Spinal cord (tissue), 10 donors: ENCODE measurements around the gene GRM8. TPM values are rescaled to one million over a fixed set of nuclear protein-coding genes. Genes with fewer than 3 reads are reported as not detected.

ENCODE experiments used
- DNase-seq, 6 donors: peaks; one replicate each; pipeline versions ENCODE4 v3.0.0 to v3.0.0-alpha.2; 2013 to 2015; ENCODE audit warnings: low spot score in 6 of 6, low read depth in 4 of 6
- H3K27ac ChIP-seq: one replicate; pipeline ENCODE4 v1.5.1; 2013; ENCODE audit warnings: low read depth, low read length, control low read depth
- H3K27me3 ChIP-seq: one replicate; pipeline ENCODE4 v1.6.1; 2013; ENCODE audit warnings: low read length; ENCODE audit not compliant: control insufficient read depth, insufficient read depth
- H3K36me3 ChIP-seq: one replicate; pipeline ENCODE4 v1.6.1; 2013; ENCODE audit warnings: low read length; ENCODE audit not compliant: control insufficient read depth, insufficient read depth
- H3K4me1 ChIP-seq: one replicate; pipeline ENCODE4 v1.6.1; 2013; ENCODE audit warnings: low read length; ENCODE audit not compliant: control insufficient read depth, insufficient read depth
- H3K4me3 ChIP-seq: one replicate; pipeline ENCODE4 v1.5.1; 2013; ENCODE audit warnings: low read depth, low read length, control low read depth
- H3K9me3 ChIP-seq: one replicate; pipeline ENCODE4 v1.6.1; 2013; ENCODE audit warnings: low read length; ENCODE audit not compliant: control insufficient read depth, insufficient read depth
- WGBS: methylation state at CpG from one replicate; pipeline ENCODE4 v1.1.5; 2013; ENCODE audit warnings: missing lambda C conversion rate; ENCODE audit not compliant: insufficient coverage; 5-methylcytosine and 5-hydroxymethylcytosine counted together
- polyA plus RNA-seq, 2 donors: library from polyadenylated mRNA; unstranded; fragments of 120-200 nt; gene quantifications; one replicate each; pipeline ENCODE4 v1.2.1, GENCODE V29; 2013; ENCODE audit not compliant: insufficient read length in 2 of 2
- total RNA-seq, 2 donors: library from RNA; depleted of rRNA in 1 of 2; stranded (reverse); fragments of 120-200 nt in 1 of 2; fragments of >200 nt in 1 of 2; gene quantifications; one replicate each; pipeline versions ENCODE4 v1.2.3 to v1.2.4, GENCODE V29; 2013 to 2014
- donor health status: healthy.

The GRM8 gene
- total and polyA plus RNA-seq, 4 donors, result 15.6 to 26.1 (median 20.7) TPM

DNA sequence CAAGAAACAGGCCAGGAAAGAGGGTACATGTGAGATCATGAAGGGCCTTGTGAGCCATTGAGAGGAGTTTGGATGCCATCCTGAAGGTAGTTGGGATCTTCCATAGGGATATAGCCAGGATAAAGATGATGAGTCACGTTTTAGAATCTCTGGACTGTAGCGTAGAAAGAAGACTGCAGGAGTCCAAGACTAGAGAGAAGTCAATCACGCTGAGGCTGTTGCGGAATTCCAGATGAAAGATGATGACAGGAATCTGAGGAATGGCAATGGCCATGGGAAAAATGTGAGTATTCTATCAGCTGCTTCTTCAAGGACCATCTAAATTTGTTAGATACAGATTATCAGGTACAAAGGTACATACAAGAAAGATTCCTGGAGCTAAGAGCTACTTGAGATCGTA is 711.3 kb downstream of the GRM8 start:
- H3K4me3 ChIP-seq, result no peak overlapping the region
- no peak for DNase-seq
- 91% methylated on average over 4 of the region's 5 CpGs for WGBS

DNA sequence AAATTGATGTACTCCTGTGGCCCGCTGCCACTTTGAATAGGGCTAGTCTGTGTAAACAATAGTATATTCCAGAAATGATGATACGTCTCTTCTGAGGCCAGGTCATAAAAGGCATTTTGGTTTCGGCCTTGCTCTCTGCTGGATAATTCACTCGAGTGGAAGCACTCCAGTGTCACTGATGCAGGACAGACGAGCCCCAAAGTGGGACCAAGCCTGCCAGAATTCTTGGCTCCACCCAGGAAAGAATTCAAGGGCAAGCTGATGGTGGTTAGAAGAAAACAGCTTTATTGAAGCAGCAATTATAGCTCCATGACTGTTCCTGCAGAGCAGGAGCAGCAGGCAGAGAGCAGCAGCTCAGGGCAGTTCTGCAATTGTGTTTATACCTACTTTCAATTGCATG is 717.6 kb downstream of the GRM8 start:
- Histone ChIP-seq H3K27ac (no peak overlapping the region), H3K4me3 (no peak overlapping the region), H3K9me3 (no peaks in the 10 kb centered on the region), H3K4me1 (no peaks in the 10 kb centered on the region), H3K27me3 (no peaks in the 10 kb centered on the region), H3K36me3 (no peaks in the 10 kb centered on the region)
- 69% methylated on average over 4 of the region's 5 CpGs for WGBS
- peak in 1 of 6 donors; percentile 47 for DNase-seq

More for the DNA sequence above, 711.3 kb downstream of the GRM8 start:
- no peak overlapping the region for H3K27ac ChIP-seq
- H3K9me3 ChIP-seq, result no peaks in the 10 kb centered on the region
- no peaks in the 10 kb centered on the region for H3K36me3 ChIP-seq
- H3K4me1 ChIP-seq, result no peaks in the 10 kb centered on the region
- no peaks in the 10 kb centered on the region for H3K27me3 ChIP-seq

DNA sequence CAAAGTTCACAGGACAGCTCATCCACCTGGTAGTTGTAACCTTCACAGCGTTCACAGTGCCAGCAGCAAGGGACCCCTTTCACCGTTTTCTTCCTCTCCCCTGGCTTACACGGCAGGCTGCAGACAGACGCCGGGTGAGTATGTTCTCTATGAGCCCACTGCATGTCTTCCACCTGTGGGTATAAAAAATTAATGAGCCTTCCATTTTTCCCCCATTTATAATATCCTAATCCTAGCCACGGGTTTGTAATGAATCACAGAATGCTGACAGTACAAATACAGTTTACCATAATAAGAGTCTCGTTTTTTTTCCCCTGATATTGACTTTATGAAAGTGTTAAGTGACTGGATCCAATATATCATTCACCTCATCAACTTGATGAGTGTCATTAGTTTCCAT is 719.0 kb downstream of the GRM8 start:
- H3K4me3 ChIP-seq, result no peak overlapping the region
- H3K9me3 ChIP-seq, result no peaks in the 10 kb centered on the region
- no peak overlapping the region for H3K27ac ChIP-seq
- no peaks in the 10 kb centered on the region for H3K27me3 ChIP-seq
- H3K36me3 ChIP-seq, result no peaks in the 10 kb centered on the region
- no peaks in the 10 kb centered on the region for H3K4me1 ChIP-seq
- 84% methylated on average over 5 of the region's 7 CpGs for WGBS
- DNase-seq, result peak in 1 of 6 donors; percentile 6

DNA sequence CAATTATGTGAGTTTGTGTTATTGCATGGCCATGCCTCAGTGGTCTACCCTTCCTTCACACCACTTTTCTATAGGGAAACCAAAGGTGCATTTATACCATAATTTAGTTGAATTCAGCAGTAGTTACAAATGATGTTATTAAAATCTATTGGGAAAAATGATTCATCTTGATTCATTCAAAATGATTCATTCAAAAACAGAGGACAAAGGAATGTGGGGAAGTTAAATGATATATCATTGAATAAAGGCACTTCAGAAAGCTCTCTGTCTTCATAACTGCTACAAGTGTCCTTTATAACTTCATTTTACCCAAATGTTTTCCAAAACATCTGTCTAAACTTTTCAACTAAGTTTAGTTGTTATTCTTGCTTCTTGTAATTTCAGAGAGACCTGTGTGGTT is 722.9 kb downstream of the GRM8 start:
- Histone ChIP-seq H3K4me3 (no peak overlapping the region), H3K27me3 (no peaks in the 10 kb centered on the region), H3K27ac (no peak overlapping the region), H3K4me1 (no peaks in the 10 kb centered on the region), H3K36me3 (no peaks in the 10 kb centered on the region), H3K9me3 (no peaks in the 10 kb centered on the region)
- DNase-seq, result no peak

DNA sequence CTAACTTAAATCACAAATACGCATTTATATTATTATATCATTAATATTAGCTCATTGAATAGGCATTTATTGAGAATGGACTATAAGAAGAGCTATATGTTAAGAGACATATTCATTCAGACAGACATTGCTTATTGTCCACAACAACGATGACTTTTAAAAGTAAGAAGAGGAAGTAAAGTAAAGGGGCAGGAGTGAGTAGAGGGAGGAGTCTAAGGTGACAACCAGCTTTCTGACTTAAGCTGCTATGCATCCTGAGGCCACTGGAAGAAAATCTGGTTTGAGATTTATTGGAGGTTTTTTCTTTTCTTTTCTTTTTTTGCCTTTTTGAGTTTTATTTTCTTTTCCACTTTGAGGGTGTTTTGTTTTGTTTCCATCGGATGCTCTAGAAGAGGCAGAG is 723.5 kb downstream of the GRM8 start:
- no peak for DNase-seq
- Histone ChIP-seq H3K4me1 (no peaks in the 10 kb centered on the region), H3K36me3 (no peaks in the 10 kb centered on the region), H3K9me3 (no peaks in the 10 kb centered on the region), H3K27ac (no peak overlapping the region), H3K4me3 (no peak overlapping the region), H3K27me3 (no peaks in the 10 kb centered on the region)
- no CpG with 5 or more reads among the region's 3 CpGs for WGBS

DNA sequence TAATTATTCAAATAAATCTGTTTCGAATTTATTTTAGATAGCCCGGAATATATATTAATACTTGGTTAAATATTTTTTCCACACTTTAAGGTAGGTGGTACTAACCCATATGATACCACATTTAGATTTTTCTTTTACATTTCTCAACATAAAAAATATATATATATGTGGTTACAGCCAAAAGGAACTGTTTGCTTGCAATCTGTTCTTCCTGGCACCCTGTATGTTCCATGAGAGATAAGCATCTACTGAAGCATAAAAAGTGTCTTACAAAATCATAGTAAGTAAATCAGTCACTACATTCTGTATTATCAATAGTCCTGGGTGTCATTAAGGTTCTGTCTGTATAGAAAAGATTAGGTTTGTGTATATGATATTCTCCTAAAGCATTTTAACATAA is 726.8 kb downstream of the GRM8 start:
- DNase-seq, result peak in 1 of 6 donors; percentile 79
- no CpG with 5 or more reads among the region's 2 CpGs for WGBS
- no peaks in the 10 kb centered on the region for H3K4me1 ChIP-seq
- no peaks in the 10 kb centered on the region for H3K27me3 ChIP-seq
- H3K27ac ChIP-seq, result no peak overlapping the region
- H3K9me3 ChIP-seq, result no peaks in the 10 kb centered on the region
- H3K4me3 ChIP-seq, result no peak overlapping the region
- H3K36me3 ChIP-seq, result no peaks in the 10 kb centered on the region

DNA sequence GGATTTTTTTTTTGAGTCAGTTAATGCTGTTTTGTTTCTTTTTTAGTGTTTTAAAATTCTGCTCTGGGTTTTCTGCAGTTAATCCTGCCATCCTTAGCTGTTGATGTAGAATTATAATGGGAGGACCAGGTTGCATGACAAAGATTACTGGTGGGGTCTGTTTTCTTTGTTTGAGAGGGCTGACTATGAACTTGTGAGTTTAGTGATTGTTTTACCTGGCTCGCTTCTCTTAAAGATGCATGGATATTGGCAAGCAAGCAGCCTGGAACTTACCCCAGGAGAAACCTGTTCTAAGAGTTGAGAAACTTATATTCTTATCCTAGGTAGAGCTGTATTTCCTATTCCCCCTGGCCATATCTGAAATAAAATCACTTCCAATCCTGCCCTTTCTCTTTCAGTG is 727.8 kb downstream of the GRM8 start:
- DNase-seq, result no peak
- no peaks in the 10 kb centered on the region for H3K4me1 ChIP-seq
- H3K36me3 ChIP-seq, result no peaks in the 10 kb centered on the region
- no CpG with 5 or more reads among the region's 1 CpG for WGBS
- no peaks in the 10 kb centered on the region for H3K27me3 ChIP-seq
- no peak overlapping the region for H3K27ac ChIP-seq
- no peaks in the 10 kb centered on the region for H3K9me3 ChIP-seq
- no peak overlapping the region for H3K4me3 ChIP-seq

DNA sequence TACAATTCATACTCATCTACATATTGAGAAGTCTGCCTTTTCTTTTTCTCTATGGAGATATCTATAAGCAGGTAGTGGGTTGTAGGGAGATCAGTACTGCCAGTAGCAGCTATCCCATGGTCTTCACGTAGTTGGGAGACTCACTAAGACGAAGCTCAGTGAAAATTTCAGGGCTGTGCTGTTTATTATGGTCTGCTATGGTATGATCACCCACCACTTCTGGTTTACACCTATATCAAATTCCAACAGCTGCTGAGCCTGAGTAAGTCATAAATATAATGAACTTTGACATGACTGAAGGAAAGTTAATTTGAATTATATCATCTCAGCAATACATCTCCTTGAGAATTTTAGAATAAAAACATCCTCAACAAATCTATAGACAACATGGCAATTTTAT is 741.7 kb downstream of the GRM8 start:
- H3K27ac ChIP-seq, result no peak overlapping the region
- no CpG with 5 or more reads among the region's 2 CpGs for WGBS
- H3K9me3 ChIP-seq, result no peaks in the 10 kb centered on the region
- H3K4me1 ChIP-seq, result no peaks in the 10 kb centered on the region
- H3K36me3 ChIP-seq, result no peaks in the 10 kb centered on the region
- H3K4me3 ChIP-seq, result no peak overlapping the region
- no peak for DNase-seq
- H3K27me3 ChIP-seq, result no peaks in the 10 kb centered on the region

DNA sequence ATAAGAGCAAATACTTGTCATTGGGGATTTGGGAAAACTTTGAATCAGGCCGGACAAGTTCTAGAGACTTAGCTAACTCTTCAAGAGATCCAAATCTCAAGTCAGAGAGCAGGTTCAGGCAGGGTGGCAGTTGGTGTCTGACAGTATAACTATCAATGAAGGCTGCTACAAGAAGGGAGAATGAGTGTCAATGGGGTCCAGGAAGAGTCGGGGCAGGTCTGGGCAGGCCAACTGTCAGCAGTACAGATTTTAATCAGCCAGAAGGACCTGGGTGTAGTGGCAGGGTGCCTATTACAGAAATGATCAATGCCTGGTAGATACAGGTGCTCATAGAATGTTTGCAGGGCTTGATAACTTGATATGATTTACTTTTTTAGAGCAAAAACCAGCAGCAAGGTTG is 751.1 kb downstream of the GRM8 start:
- Histone ChIP-seq H3K9me3 (no peaks in the 10 kb centered on the region), H3K4me3 (no peak overlapping the region), H3K36me3 (no peaks in the 10 kb centered on the region), H3K27ac (no peak overlapping the region), H3K27me3 (no peaks in the 10 kb centered on the region), H3K4me1 (no peaks in the 10 kb centered on the region)
- WGBS, result 94% methylated on average over 1 of the region's 2 CpGs
- DNase-seq, result no peak

DNA sequence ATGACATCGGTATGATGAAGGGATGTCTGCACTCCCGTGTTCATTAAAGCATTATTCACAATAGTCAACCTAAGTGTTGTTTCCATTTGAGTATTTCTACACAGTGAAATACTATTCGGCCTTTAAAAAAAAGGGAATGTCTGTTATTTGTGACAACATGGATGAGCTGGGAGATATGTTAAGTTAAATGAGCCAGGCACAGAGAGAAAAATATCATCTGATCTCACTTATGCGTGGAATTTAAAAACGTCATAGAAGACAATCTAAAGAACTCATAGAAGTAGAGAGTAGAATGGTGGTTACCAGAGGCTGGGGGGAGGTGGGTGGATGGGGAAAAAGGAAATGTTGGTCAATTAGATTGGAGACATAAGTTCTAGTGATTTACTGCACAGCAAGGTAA is 753.3 kb downstream of the GRM8 start:
- no peaks in the 10 kb centered on the region for H3K27me3 ChIP-seq
- H3K4me3 ChIP-seq, result no peak overlapping the region
- WGBS, result 20% methylated on average over 1 of the region's 5 CpGs
- no peaks in the 10 kb centered on the region for H3K36me3 ChIP-seq
- no peaks in the 10 kb centered on the region for H3K4me1 ChIP-seq
- DNase-seq, result no peak
- H3K9me3 ChIP-seq, result no peaks in the 10 kb centered on the region
- H3K27ac ChIP-seq, result no peak overlapping the region
